ENCODE measurements around the gene OR2T35. TPM values are rescaled to one million over a fixed set of nuclear protein-coding genes. Genes with fewer than 3 reads are reported as not detected.
"Not testable (repeated sequence)": the region's sequence is repeated elsewhere in the genome, so short reads cannot be mapped to it uniquely, and the experiment has no call there.

The OR2T35 gene
- total RNA-seq, 1 donor = not detected

- H3K4me3 ChIP-seq (ENCODE audit: low read depth, low read length); DNase-seq (ENCODE audit: low read depth): not testable (repeated sequence)
Observed at GRCh38 chr1:248642971-248643651, 2.0 kb downstream of the OR2T35 start.

- not testable (repeated sequence) for H3K4me3 ChIP-seq (ENCODE audit: low read depth, low read length)
Observed at GRCh38 chr1:248641583-248641982, 3.5 kb downstream of the OR2T35 start.

GRCh38 chr1:248640906-248641305 lies 4.2 kb downstream of the OR2T35 start:
- DNase-seq (ENCODE audit: low read depth) = not testable (repeated sequence)

More at GRCh38 chr1:248641583-248641982, 3.5 kb downstream of the OR2T35 start:
- not testable (repeated sequence) for DNase-seq (ENCODE audit: low read depth)

GRCh38 chr1:248639652-248640051 lies 5.4 kb downstream of the OR2T35 start:
- DNase-seq (ENCODE audit: low read depth); H3K4me3 ChIP-seq (ENCODE audit: low read depth, low read length): not testable (repeated sequence)

More at GRCh38 chr1:248640906-248641305, 4.2 kb downstream of the OR2T35 start:
- H3K4me3 ChIP-seq (ENCODE audit: low read depth, low read length) = not testable (repeated sequence)

- not testable (repeated sequence) for DNase-seq (ENCODE audit: low read depth); H3K4me3 ChIP-seq (ENCODE audit: low read depth, low read length)
Observed at GRCh38 chr1:248636612-248637011, 8.5 kb downstream of the OR2T35 start.

- H3K4me3 ChIP-seq (ENCODE audit: low read depth, low read length); DNase-seq (ENCODE audit: low read depth): not testable (repeated sequence)
Observed at GRCh38 chr1:248634991-248635390, 10.1 kb downstream of the OR2T35 start, which contains the start of gene OR2T11. TSS of gene OR2T11 (minus strand) at chr1:248635091. CDS start at chr1:248627128, 7,963 bp downstream.

GRCh38 chr1:248631354-248632008 lies 13.6 kb downstream of the OR2T35 start:
- no peak for DNase-seq (ENCODE audit: low read depth)
- no peak overlapping the region for H3K4me3 ChIP-seq (ENCODE audit: low read depth, low read length)
- no peak for TF ChIP-seq CTCF (IDR thresholded peaks at IDR 0.05; ENCODE audit: insufficient read depth, low read length)

GRCh38 chr1:248630551-248630950 lies 14.5 kb downstream of the OR2T35 start:
- DNase-seq (ENCODE audit: low read depth) = no peak
- no peak overlapping the region for H3K4me3 ChIP-seq (ENCODE audit: low read depth, low read length)
- no peak for TF ChIP-seq CTCF (IDR thresholded peaks at IDR 0.05; ENCODE audit: insufficient read depth, low read length)

- no peak for TF ChIP-seq CTCF (IDR thresholded peaks at IDR 0.05; ENCODE audit: insufficient read depth, low read length)
- H3K4me3 ChIP-seq (ENCODE audit: low read depth, low read length) = no peak overlapping the region
- DNase-seq (ENCODE audit: low read depth) = no peak
Observed at GRCh38 chr1:248627971-248628844, 16.9 kb downstream of the OR2T35 start.
